ENCODE measurements around the gene EFNA3. TPM values are rescaled to one million over a fixed set of nuclear protein-coding genes. Genes with fewer than 3 reads are reported as not detected.

Gene EFNA3
- total and polyA plus RNA-seq, 8 donors = 1.1 to 4.8 (median 3.6) TPM

GRCh38 chr1:155081472-155082300 lies 3.0 kb downstream of the EFNA3 start:
- DNase-seq (peak in 1 of 4 donors; percentile 79), ATAC-seq (no peak)
- Histone ChIP-seq H3K27ac (no peak overlapping the region), H3K4me3 (peak overlapping the region in 1 of 2 donors; percentile 19), H3K4me1 (peaks cover 45 to 75% of the 10 kb centered on the region in 2 donors), H3K27me3 (peaks cover 49 to 68% of the 10 kb centered on the region in 2 donors), H3K9me3 (no peaks in the 10 kb centered on the region), H3K36me3 (no peaks in the 10 kb centered on the region)
- intact Hi-C loops (cut with DNase I) = no loop called here
- no peak for TF ChIP-seq CTCF (IDR thresholded peaks at IDR 0.05)

GRCh38 chr1:155082301-155083051 lies 3.8 kb downstream of the EFNA3 start:
- intact Hi-C loops (cut with DNase I) = no loop called here
- no peak for ATAC-seq
- no peaks in the 10 kb centered on the region for H3K36me3 ChIP-seq
- peak in 1 of 4 donors; percentile 76 for DNase-seq
- no peak for TF ChIP-seq CTCF (IDR thresholded peaks at IDR 0.05)
- H3K9me3 ChIP-seq = no peaks in the 10 kb centered on the region
- peaks cover 45 to 75% of the 10 kb centered on the region in 2 donors for H3K4me1 ChIP-seq
- H3K27me3 ChIP-seq = peaks cover 49 to 68% of the 10 kb centered on the region in 2 donors
- no peak overlapping the region for H3K27ac ChIP-seq
- no peak overlapping the region for H3K4me3 ChIP-seq

DNA sequence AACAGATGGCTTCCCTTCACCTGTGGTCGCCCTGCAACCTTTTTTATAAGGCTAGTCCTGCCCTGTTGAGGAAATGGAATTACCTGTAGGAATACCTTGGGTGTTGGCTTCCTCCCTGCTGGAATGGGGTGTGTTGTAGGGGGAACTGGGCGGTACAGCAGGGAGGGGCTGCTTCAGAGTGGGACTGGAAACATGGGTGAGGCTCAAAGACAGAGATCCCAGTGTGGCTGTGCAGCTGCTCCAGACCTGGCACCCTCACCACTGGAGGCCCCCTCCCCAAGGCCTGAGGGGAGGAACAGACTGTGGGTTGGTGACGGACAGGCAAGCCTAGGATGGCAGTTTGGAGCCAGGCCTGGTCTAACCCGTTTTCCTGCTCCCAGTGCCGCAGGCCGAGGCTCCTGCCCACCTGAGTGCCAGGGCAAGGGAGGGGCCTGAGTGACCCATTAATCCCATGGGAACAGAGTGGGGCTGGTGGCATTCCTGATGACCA lies 4.5 kb downstream of the EFNA3 start:
- ATAC-seq (no peak), DNase-seq (peak in 1 of 4 donors; percentile 43)
- H3K9me3 ChIP-seq = no peaks in the 10 kb centered on the region
- no peak for TF ChIP-seq CTCF (IDR thresholded peaks at IDR 0.05)
- peaks cover 49 to 65% of the 10 kb centered on the region in 2 donors for H3K27me3 ChIP-seq
- peaks cover 45 to 75% of the 10 kb centered on the region in 2 donors for H3K4me1 ChIP-seq
- H3K4me3 ChIP-seq = no peak overlapping the region
- intact Hi-C loops (cut with DNase I) = no loop called here
- H3K36me3 ChIP-seq = no peaks in the 10 kb centered on the region
- no peak overlapping the region for H3K27ac ChIP-seq

DNA sequence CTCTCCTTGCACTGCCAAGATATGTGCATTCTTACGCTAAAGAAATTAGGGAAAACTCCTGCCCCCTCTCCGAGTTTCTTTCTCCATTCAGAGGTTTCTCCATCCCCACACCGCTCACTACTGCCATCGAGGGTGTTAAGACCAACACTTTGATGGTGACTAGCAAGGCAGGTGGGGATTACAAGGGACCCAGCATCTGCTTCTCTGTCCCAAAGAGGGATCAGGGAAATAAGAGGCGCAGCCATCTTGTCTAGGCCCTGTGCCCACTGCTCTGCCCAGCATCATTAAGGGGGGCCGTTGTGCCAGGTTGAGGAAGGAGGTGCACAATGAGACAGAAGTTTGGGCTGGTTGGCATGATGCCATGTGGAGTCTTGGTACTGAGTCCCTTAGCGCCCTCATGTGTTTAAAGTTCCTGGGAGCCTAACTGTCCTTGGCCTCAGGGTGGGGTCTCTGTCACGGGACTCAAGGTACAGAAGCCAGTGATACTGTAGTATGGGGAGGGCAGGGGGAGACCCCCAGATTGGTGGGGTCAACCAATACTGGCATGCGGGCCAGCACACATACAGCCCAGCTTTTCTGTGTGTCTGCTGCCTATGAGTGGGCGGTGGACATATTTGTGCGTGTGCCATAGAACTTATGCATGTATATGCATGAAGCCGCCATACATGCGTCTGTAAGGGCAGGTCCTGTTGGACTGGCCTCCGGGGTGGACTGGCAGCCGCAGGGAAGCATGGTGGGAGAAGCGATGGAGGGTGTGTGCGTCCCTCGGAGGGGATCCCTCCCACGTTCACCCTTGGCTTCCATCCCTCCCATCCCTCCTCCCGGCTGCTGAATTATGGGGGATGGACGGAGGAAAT lies 5.5 kb downstream of the EFNA3 start:
- intact Hi-C loops (cut with DNase I) = no loop called here
- peak overlapping the region in 1 of 2 donors; percentile 87 for H3K27ac ChIP-seq
- TF ChIP-seq CTCF (IDR thresholded peaks at IDR 0.05) = no peak
- no peak for ATAC-seq
- H3K4me1 ChIP-seq = peaks cover 42 to 65% of the 10 kb centered on the region in 2 donors
- H3K9me3 ChIP-seq = no peaks in the 10 kb centered on the region
- H3K36me3 ChIP-seq = no peaks in the 10 kb centered on the region
- peaks cover 49 to 55% of the 10 kb centered on the region in 2 donors for H3K27me3 ChIP-seq
- H3K4me3 ChIP-seq = peak overlapping the region in 1 of 2 donors; percentile 69
- peak in 1 of 4 donors; percentile 14 for DNase-seq
